CD4-positive, CD25-positive, alpha-beta regulatory T cell (primary cell): ENCODE data around the gene TSPAN9. TPM values are rescaled to one million over a fixed set of nuclear protein-coding genes. Genes with fewer than 3 reads are reported as not detected.

Source experiments
- ATAC-seq, 2 donors: fragments of 150-1000 bp; cut with Tn5 transposase; one replicate each; pipeline ENCODE4 v1.10.0; 2021; ENCODE audit warnings: low read depth in 2 of 2, moderate number of reproducible peaks in 2 of 2, moderate library complexity in 1 of 2
- DNase-seq, 3 donors: peaks; one replicate each; pipeline versions ENCODE4 v3.0.0 to v3.0.0-alpha.2; 2012 to 2022; ENCODE audit warnings: mixed read lengths in 1 of 3
- H3K27ac ChIP-seq: one replicate; pipeline ENCODE4 v1.7.0; 2013; ENCODE audit warnings: mild to moderate bottlenecking, low read length; ENCODE audit not compliant: insufficient read depth, poor library complexity, severe bottlenecking
- H3K27me3 ChIP-seq: one replicate; pipeline ENCODE4 v1.7.0; 2013; ENCODE audit warnings: low read length; ENCODE audit not compliant: control insufficient read depth, insufficient read depth
- H3K36me3 ChIP-seq: one replicate; pipeline ENCODE4 v1.7.0; 2013; ENCODE audit warnings: mild to moderate bottlenecking, low read length, moderate library complexity; ENCODE audit not compliant: control insufficient read depth, insufficient read depth
- H3K4me1 ChIP-seq: 2 replicates; pipeline ENCODE4 v1.7.0; 2013; ENCODE audit warnings: mild to moderate bottlenecking, low read length; ENCODE audit not compliant: insufficient read depth, control insufficient read depth, poor library complexity, severe bottlenecking
- H3K4me3 ChIP-seq: one replicate; pipeline ENCODE4 v1.7.0; 2013; ENCODE audit warnings: low read depth, mild to moderate bottlenecking, low read length, moderate library complexity
- H3K9me3 ChIP-seq, 2 experiments: 1 replicate in 1 of 2; 2 replicates in 1 of 2; pipeline ENCODE4 v1.7.0; 2013; ENCODE audit warnings: low read length in 2 of 2, mild to moderate bottlenecking in 1 of 2, moderate library complexity in 1 of 2; ENCODE audit not compliant: control insufficient read depth in 2 of 2
- H3K27ac Mint-ChIP-seq, 3 donors: one replicate each; pipeline ENCODE4 v1.8.0; 2020 to 2022; ENCODE audit warnings: mild to moderate bottlenecking in 3 of 3, mixed read lengths in 3 of 3, moderate library complexity in 2 of 3
- H3K27me3 Mint-ChIP-seq: one replicate; pipeline ENCODE4 v1.8.0; 2022; ENCODE audit warnings: mild to moderate bottlenecking, mixed read lengths
- H3K36me3 Mint-ChIP-seq: one replicate; pipeline ENCODE4 v1.8.0; 2020; ENCODE audit warnings: mixed read lengths
- H3K4me1 Mint-ChIP-seq, 4 donors: one replicate each; pipeline ENCODE4 v1.8.0; 2020 to 2022; ENCODE audit warnings: mixed read lengths in 4 of 4, mild to moderate bottlenecking in 1 of 4
- H3K4me3 Mint-ChIP-seq, 4 donors: one replicate each; pipeline ENCODE4 v1.8.0; 2020 to 2022; ENCODE audit warnings: mild to moderate bottlenecking in 4 of 4, mixed read lengths in 4 of 4, moderate library complexity in 3 of 4
- H3K9me3 Mint-ChIP-seq, 7 donors: one replicate each; pipeline ENCODE4 v1.8.0; 2020 to 2022; ENCODE audit warnings: mixed read lengths in 7 of 7, mild to moderate bottlenecking in 3 of 7, moderate library complexity in 2 of 7
- polyA plus RNA-seq, 4 donors: library from polyadenylated mRNA; unstranded; fragments of 300-500 nt; fragmentation: Illumina TruSeq; gene quantifications; one replicate each; pipeline ENCODE4 v1.2.3, GENCODE V29; 2021
- total RNA-seq: library from RNA; stranded (reverse); gene quantifications from one replicate; pipeline ENCODE4 v1.2.3, GENCODE V29; 2022

Gene TSPAN9
- total and polyA plus RNA-seq, 5 donors from 2014 or later: 0.09 to 1.2 (median 0.30) TPM; not detected in 1

DNA sequence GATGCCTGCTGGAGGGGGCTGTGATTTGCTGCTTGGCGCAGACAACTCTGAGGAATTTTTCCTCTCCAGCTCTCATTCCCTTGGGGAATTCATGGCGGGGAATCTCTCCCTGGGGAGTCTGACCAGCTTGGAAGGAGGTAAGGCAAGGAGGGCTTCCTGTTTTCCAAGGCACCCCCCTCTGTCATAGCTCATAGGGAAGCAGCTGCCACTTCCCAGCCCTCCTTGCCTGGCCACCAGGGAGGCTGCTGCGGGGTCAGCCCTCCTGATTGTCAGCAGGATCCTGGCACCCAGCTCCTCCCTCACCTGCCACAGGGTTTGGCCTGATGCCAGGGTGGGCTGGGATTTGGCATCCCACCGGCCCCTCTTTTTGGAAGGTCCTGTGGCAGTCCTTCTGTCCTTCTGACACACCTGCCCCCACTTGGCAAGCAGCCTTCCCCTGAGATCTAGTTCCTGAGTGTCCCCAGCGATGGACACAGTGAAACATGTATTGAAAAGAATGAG lies 74.9 kb downstream of the TSPAN9 start:
- H3K27me3 Mint-ChIP-seq: no peaks in the 10 kb centered on the region
- H3K4me3 Mint-ChIP-seq: no peak overlapping the region
- ATAC-seq (no peak), DNase-seq (no peak)
- peaks cover 0 to 2% (median 0%) of the 10 kb centered on the region in 7 donors for H3K9me3 Mint-ChIP-seq
- no peak overlapping the region for H3K27ac Mint-ChIP-seq
- H3K27me3 ChIP-seq: peaks cover 4% of the 10 kb centered on the region
- H3K9me3 ChIP-seq: no peaks in the 10 kb centered on the region
- H3K4me1 Mint-ChIP-seq: peaks cover 0 to 6% (median 0%) of the 10 kb centered on the region in 4 donors
- H3K36me3 Mint-ChIP-seq: no peaks in the 10 kb centered on the region
- H3K36me3 ChIP-seq: no peaks in the 10 kb centered on the region
- no peaks in the 10 kb centered on the region for H3K4me1 ChIP-seq
- H3K4me3 ChIP-seq: no peak overlapping the region
- H3K27ac ChIP-seq: no peak overlapping the region

DNA sequence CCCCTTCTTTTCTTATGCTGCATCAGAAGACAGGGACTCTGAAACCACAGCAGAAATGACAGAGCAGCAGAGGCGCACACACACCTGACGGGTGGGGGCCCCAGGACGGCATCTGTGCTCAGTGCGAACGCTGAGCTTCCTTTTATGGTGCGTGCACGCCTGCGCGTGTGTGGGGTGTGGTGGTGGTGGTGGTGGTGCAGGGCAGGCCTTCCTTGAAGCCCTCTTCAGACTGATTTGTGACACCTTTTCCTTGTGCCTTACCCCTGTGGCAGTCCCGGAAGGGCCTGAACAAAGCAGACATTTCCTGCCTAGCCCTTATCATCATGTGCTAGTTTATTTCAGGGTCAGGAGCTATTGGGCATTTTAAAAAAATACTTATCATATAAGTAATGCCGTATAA lies 75.7 kb downstream of the TSPAN9 start:
- Mint-ChIP-seq H3K27ac (no peak overlapping the region), H3K27me3 (no peaks in the 10 kb centered on the region), H3K36me3 (no peaks in the 10 kb centered on the region), H3K9me3 (peaks cover 0 to 2% (median 0%) of the 10 kb centered on the region in 7 donors), H3K4me1 (peaks cover 0 to 6% (median 0%) of the 10 kb centered on the region in 4 donors), H3K4me3 (no peak overlapping the region)
- Histone ChIP-seq H3K27ac (no peak overlapping the region), H3K9me3 (no peaks in the 10 kb centered on the region), H3K36me3 (no peaks in the 10 kb centered on the region), H3K27me3 (peaks cover 4% of the 10 kb centered on the region), H3K4me3 (no peak overlapping the region), H3K4me1 (no peaks in the 10 kb centered on the region)
- ATAC-seq (peak in 1 of 2 donors; percentile 42), DNase-seq (peak in 1 of 3 donors; percentile 20)

DNA sequence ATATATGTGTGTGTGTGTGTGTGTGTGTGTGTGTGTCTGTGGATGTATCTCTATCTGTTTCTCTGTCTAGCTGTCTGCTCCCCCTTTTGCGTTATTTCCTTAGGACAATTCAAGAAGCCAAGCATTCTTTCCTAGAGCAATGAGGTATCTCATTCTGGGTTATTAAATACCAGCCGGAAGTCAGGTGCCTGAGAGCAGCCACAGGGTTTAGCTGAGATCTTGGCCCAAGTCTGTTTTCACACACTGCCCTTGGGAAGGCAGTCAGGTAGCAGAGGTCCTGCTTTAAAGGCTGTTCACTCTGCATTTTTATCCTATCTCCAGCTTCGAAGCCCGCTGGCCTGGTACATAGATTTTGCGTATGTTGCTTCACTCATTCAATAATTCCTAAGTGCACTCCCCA lies 76.8 kb downstream of the TSPAN9 start:
- H3K4me3 Mint-ChIP-seq: no peak overlapping the region
- H3K4me3 ChIP-seq: no peak overlapping the region
- H3K4me1 ChIP-seq: no peaks in the 10 kb centered on the region
- no peak overlapping the region for H3K27ac ChIP-seq
- H3K27me3 Mint-ChIP-seq: no peaks in the 10 kb centered on the region
- no peaks in the 10 kb centered on the region for H3K36me3 ChIP-seq
- ATAC-seq (no peak), DNase-seq (no peak)
- H3K27ac Mint-ChIP-seq: no peak overlapping the region
- H3K36me3 Mint-ChIP-seq: no peaks in the 10 kb centered on the region
- H3K9me3 ChIP-seq: no peaks in the 10 kb centered on the region
- H3K4me1 Mint-ChIP-seq: peaks cover 0 to 6% (median 0%) of the 10 kb centered on the region in 4 donors
- H3K27me3 ChIP-seq: peaks cover 4% of the 10 kb centered on the region
- H3K9me3 Mint-ChIP-seq: peaks cover 0 to 2% (median 0%) of the 10 kb centered on the region in 7 donors

DNA sequence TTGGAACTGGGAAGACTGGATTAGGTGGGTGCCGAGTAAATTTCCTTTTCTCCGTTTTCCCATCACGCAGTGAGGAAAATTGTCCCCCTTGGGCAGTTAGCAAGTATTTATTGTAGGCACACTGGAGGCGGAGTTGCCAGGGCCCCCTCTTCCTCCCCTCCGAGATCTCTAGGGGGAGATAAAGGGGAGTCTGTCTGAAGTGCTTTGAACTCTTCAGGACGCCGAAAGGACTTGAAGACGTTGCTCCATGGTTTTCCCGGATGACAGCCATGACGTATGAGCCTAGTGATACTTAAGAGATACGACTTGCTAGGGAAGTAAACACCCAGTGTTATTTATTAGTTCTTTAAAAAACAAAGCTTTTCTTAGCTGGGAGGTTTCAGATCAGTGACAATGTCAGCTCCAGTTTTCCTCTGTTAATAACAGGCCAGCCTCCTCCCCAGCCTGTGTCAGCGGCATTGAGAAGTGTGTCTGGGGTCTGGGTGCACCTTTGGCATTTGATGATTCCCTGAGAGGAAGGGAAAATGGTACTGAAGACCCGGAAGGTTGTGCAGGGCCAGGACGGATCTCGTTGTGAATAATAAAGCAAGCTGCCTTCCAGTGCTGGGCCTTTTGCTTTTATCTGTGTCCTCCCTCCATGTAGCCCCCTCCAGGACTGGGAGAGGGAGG lies 78.7 kb downstream of the TSPAN9 start:
- Mint-ChIP-seq H3K4me3 (no peak overlapping the region), H3K27ac (no peak overlapping the region)
- ATAC-seq: no peak

DNA sequence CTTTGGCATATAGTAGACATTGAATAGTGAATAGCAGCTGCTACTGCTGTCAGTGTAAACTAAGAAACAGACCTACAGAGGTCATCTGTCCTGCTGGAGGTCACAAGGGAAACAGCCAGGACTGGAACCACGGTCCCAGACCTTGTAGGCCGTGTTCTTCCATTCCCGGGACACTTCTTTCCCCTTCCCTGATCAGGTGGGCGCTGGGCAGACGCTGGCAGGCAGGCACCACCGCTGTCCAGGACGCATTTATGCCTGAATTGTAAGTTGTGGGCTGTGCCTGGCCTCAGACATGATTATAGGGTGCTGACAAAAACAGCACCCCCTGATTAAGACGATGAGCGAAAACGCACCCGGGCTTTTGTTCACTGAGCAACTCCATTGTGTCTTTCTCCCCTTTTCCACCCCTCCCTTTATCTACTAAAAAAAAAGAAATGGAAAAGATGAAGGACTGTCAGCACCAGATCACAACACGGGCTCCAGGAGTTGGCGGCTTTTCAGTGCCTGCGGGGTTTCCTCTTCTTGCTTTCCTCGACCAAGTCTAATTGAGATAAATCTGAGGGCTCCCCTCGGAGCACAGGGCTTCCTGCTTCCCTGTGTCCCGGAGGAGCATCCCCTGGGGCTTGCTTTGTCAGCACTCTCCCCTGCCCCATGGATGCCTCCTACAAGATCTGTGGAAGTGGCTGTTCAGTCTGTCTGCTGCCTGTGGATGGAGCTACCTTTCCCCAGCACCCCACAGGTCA lies 80.6 kb downstream of the TSPAN9 start:
- Mint-ChIP-seq H3K9me3 (peaks cover 0 to 2% (median 0%) of the 10 kb centered on the region in 7 donors), H3K27ac (no peak overlapping the region), H3K36me3 (no peaks in the 10 kb centered on the region), H3K4me1 (peaks cover 0 to 3% (median 0%) of the 10 kb centered on the region in 4 donors), H3K4me3 (no peak overlapping the region), H3K27me3 (no peaks in the 10 kb centered on the region)
- H3K4me1 ChIP-seq: no peaks in the 10 kb centered on the region
- H3K9me3 ChIP-seq: no peaks in the 10 kb centered on the region
- ATAC-seq: no peak
- no peaks in the 10 kb centered on the region for H3K36me3 ChIP-seq
- peaks cover 2% of the 10 kb centered on the region for H3K27me3 ChIP-seq
- no peak overlapping the region for H3K27ac ChIP-seq
- no peak for DNase-seq
- no peak overlapping the region for H3K4me3 ChIP-seq

More for the DNA sequence above, 78.7 kb downstream of the TSPAN9 start:
- H3K36me3 ChIP-seq: no peaks in the 10 kb centered on the region
- DNase-seq: no peak
- no peaks in the 10 kb centered on the region for H3K9me3 ChIP-seq
- Mint-ChIP-seq H3K27me3 (no peaks in the 10 kb centered on the region), H3K36me3 (no peaks in the 10 kb centered on the region), H3K4me1 (peaks cover 0 to 6% (median 0%) of the 10 kb centered on the region in 4 donors), H3K9me3 (peaks cover 0 to 2% (median 0%) of the 10 kb centered on the region in 7 donors)
- no peak overlapping the region for H3K4me3 ChIP-seq
- H3K27me3 ChIP-seq: peaks cover 2% of the 10 kb centered on the region
- no peak overlapping the region for H3K27ac ChIP-seq
- H3K4me1 ChIP-seq: no peaks in the 10 kb centered on the region

DNA sequence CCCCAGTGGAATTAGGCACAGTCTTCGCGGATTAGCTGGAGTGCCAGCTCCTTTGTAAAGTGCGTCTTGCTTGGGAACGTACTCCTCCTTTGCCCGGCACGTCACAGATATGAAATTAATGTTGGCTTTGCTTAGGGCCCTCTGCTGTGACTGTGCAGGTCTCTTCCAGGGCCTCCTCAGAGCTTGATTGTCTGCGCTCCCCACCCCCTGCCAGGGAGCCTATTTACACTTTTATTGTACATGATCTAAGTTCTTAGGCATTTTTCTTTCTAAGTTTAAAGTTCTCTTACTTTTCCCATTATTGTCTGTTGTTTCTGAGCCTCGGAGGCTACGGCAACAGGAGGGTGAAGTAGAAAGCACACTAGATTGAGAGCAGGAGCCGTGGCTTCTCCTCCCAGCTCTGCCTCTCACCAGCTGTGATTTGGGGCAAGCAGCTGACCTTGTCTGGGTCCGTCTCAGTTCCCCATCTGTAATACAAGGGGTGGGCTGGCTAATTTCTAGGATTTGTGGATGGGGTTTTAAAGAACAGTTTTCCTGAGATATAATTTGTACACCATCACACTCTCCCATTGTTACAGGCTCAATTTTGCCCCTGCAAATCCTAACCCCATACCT lies 81.8 kb downstream of the TSPAN9 start:
- H3K4me1 ChIP-seq: no peaks in the 10 kb centered on the region
- no peaks in the 10 kb centered on the region for H3K9me3 ChIP-seq
- Mint-ChIP-seq H3K9me3 (peaks cover 0 to 2% (median 0%) of the 10 kb centered on the region in 7 donors), H3K4me3 (no peak overlapping the region), H3K36me3 (no peaks in the 10 kb centered on the region), H3K27me3 (no peaks in the 10 kb centered on the region), H3K27ac (no peak overlapping the region), H3K4me1 (no peaks in the 10 kb centered on the region)
- no peaks in the 10 kb centered on the region for H3K36me3 ChIP-seq
- no peaks in the 10 kb centered on the region for H3K27me3 ChIP-seq
- ATAC-seq (no peak), DNase-seq (no peak)
- H3K27ac ChIP-seq: no peak overlapping the region
- H3K4me3 ChIP-seq: no peak overlapping the region

DNA sequence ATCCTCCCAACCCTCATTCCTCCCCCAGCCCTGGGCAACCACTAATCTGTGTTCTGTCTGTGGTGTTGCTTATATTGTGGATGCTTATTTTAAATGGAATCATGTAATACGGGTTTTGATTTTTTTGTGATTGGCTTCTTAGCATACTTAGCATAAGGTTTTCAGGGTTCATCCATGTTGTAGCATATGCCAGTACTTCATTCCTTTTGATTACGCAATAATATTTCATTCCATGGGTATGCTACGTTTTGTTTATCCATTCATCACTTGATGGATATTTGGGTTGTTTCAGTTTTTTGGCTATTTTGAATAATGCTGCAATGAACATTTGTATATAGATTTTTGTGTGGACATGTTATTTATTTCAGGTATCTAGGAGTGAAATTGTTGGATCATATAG lies 82.9 kb downstream of the TSPAN9 start:
- no peak overlapping the region for H3K27ac Mint-ChIP-seq
- Histone ChIP-seq H3K4me1 (no peaks in the 10 kb centered on the region), H3K27me3 (no peaks in the 10 kb centered on the region), H3K4me3 (no peak overlapping the region), H3K27ac (no peak overlapping the region), H3K36me3 (no peaks in the 10 kb centered on the region), H3K9me3 (no peaks in the 10 kb centered on the region)
- H3K4me3 Mint-ChIP-seq: no peak overlapping the region
- ATAC-seq: no peak
- no peaks in the 10 kb centered on the region for H3K27me3 Mint-ChIP-seq
- peaks cover 0 to 2% (median 0%) of the 10 kb centered on the region in 7 donors for H3K9me3 Mint-ChIP-seq
- H3K36me3 Mint-ChIP-seq: no peaks in the 10 kb centered on the region
- no peaks in the 10 kb centered on the region for H3K4me1 Mint-ChIP-seq
- DNase-seq: no peak
